Hair follicular keratinocyte (primary cell): ENCODE measurements around the gene ACBD4. TPM values are rescaled to one million over a fixed set of nuclear protein-coding genes. Genes with fewer than 3 reads are reported as not detected.

Source experiments
- total RNA-seq: library from RNA; depleted of rRNA; stranded (reverse); fragments of >200 nt; gene quantifications from 2 replicates; pipeline ENCODE4 v1.2.3, GENCODE V29; 2015

Gene ACBD4
- total RNA-seq: 2.0 and 5.6 TPM in 2 replicates

GRCh38 chr17:45135192-45135977 lies at the start of gene ACBD4:
Gene ACBD4, plus strand, starts transcription at chr17:45135687. Its CDS starts 458 bp downstream, at chr17:45136145.

GRCh38 chr17:45132320-45132571 lies 3.2 kb upstream of the ACBD4 start, which contains the start of gene PLCD3:
Gene PLCD3, minus strand, starts transcription at chr17:45132515. Its CDS starts 105 bp downstream, at chr17:45132410.

GRCh38 chr17:45148183-45149036 lies 12.9 kb downstream of the ACBD4 start, which contains the start of gene HEXIM1:
Gene HEXIM1, plus strand, starts transcription at chr17:45148475. Its CDS starts 716 bp downstream, at chr17:45149191.

GRCh38 chr17:45161288-45162024 lies 26.0 kb downstream of the ACBD4 start, which contains the start of gene HEXIM2:
Gene HEXIM2, plus strand, starts transcription at chr17:45161875. Its CDS starts 919 bp downstream, at chr17:45162794.

Other genes with a start within 250 kb of the ACBD4 start
- 51.5 and 109 TPM in 2 replicates for gene EFTUD2, start 236.2 kb upstream of the ACBD4 start, total RNA-seq
- gene GFAP, start 220.2 kb upstream of the ACBD4 start, total RNA-seq: not detected in 2 replicates
- 7.7 and 22.7 TPM in 2 replicates for gene KIF18B, start 187.9 kb upstream of the ACBD4 start, total RNA-seq
- 2.5 TPM in 1 of 2 replicates, not detected in the other for gene C1QL1, start 167.4 kb upstream of the ACBD4 start, total RNA-seq
- gene DCAKD, start 84.1 kb upstream of the ACBD4 start, total RNA-seq: 44.2 and 64.7 TPM in 2 replicates
- 75.7 and 122 TPM in 2 replicates for gene NMT1, start 74.4 kb upstream of the ACBD4 start, total RNA-seq
- gene PLCD3, start 3.2 kb upstream of the ACBD4 start, total RNA-seq: 66.8 and 126 TPM in 2 replicates
- gene HEXIM1, start 12.8 kb downstream of the ACBD4 start, total RNA-seq: 11.4 and 15.2 TPM in 2 replicates
- gene HEXIM2, start 26.2 kb downstream of the ACBD4 start, total RNA-seq: 3.5 and 5.5 TPM in 2 replicates
- gene FMNL1, start 86.2 kb downstream of the ACBD4 start, total RNA-seq: 1.1 and 5.2 TPM in 2 replicates
- gene SPATA32, start 126.4 kb downstream of the ACBD4 start, total RNA-seq: not detected in 2 replicates
- 3.3 and 5.6 TPM in 2 replicates for gene MAP3K14, start 181.3 kb downstream of the ACBD4 start, total RNA-seq